Lower leg skin (tissue), 3 donors: ENCODE results near the gene GIMAP7.

Source experiments
- CTCF ChIP-seq, 3 donors: fragments of 450-650 bp; IDR thresholded peaks; one replicate each; pipeline ENCODE4 v1.5.1; 2016; ENCODE audit warnings: antibody characterized with exemption in 3 of 3, mild to moderate bottlenecking in 3 of 3, moderate library complexity in 2 of 3
- POLR2A ChIP-seq, 2 donors: fragments of 450-650 bp; IDR thresholded peaks; one replicate each; pipeline ENCODE4 v1.6.1; 2016 to 2017; ENCODE audit warnings: antibody characterized with exemption in 2 of 2, mild to moderate bottlenecking in 1 of 2, moderate library complexity in 1 of 2

DNA sequence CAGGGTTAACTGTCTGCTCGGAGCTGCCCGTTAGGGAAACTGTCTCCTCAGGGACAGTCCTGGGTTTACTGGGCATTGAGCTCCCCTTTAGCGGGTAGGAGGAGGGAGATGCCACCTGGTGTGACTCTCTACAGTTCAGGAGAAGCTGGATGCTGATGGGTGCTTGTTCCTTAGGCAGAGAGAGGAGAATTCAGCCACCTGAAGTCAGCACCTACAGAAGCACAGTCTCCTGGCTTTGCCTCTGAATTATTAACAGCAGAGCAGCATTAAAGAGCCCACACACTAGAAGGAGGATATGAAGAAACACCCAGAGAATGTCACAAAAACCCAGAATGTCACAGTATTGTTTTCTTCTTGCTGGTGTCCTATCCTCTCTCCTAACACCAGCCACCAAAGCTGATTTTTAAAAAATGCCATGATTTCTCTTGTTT lies 53.2 kb downstream of the GIMAP7 start:
- TF ChIP-seq POLR2A (IDR thresholded peaks at IDR 0.05) (no peak), CTCF (IDR thresholded peaks at IDR 0.05) (no peak)
